Posterior cingulate gyrus (tissue), 11 donors: ENCODE measurements around the gene CNDP1.

Experiments
- DNase-seq, 10 donors: peaks; one replicate each; pipeline versions ENCODE4 v3.0.0 to v3.0.0-alpha.2; 2020 to 2021; ENCODE audit warnings: mixed read lengths in 3 of 10
- intact Hi-C: fragments of 100-400 bp; cut with DNase I; formaldehyde crosslinking; loops from one replicate; pipeline ENCODE4 v1.15.1; 2023

CNDP1 gene

DNA sequence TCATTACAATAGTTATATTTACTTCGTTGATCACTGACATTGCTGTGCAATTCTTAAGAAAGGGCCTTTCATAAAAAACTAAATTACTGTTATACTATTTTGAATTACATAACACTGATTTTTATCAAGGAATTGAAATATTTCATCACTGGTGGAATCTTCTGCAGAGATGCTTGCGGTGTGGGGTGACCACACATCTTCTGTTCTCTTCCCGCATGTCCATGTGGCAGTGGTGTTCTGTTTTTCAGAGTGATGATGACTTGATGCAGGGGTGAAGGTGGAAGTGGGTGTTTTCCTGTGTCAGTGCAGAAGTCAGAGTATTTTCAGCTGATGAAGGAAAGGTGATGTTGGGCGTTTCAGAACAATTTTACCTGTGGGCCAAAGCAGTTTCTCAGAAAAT is 31.2 kb upstream of the CNDP1 start:
- intact Hi-C loops, result no loop called here
- DNase-seq, result no peak

DNA sequence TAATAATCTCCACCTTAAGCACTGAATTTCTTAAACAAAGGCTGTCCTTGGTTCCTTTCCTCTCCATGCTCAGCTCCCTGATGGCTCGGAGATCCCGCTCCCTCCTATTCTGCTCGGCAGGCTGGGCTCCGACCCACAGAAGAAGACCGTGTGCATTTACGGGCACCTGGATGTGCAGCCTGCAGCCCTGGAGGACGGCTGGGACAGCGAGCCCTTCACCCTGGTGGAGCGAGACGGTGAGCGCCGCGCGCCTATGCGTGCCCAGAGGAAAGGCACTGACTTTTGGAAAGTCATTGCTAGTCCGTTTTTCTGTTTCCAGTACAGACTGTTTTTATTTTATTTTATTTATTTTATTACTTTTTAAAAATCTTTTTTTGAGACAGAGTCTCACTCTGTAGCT is 28.5 kb upstream of the CNDP1 start:
- DNase-seq, result peak in 1 of 10 donors; percentile 84
- intact Hi-C loops, result no loop called here

- intact Hi-C loops, result no loop called here
- DNase-seq, result peak in 1 of 10 donors; percentile 88
These were observed 27.7 kb upstream of the CNDP1 start for GRCh38 chr18:74506448-74507084.

- intact Hi-C loops, result no loop called here
- no peak for DNase-seq
These were observed 27.0 kb upstream of the CNDP1 start for GRCh38 chr18:74507097-74507881.

DNA sequence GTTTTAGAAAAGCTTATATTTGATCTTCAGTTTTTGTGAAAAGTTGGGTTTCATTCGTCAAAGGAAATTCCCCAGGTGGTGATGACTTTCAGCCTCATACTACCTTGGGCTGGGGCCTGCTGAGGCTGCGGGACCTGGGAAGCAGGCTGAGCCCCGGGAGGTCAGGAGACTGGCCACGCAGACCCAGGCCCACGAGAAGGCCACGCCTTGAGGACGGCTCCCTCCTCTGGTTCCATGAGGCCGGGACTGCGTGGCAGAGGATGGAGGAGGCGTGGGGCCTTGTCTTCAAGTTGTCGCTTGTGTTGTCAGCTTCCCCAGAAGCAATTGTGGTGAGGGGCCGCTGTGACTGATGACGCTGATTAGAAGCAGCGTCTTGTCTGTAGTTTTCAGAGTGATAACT is 26.4 kb upstream of the CNDP1 start:
- DNase-seq, result no peak
- intact Hi-C loops, result no loop called here

- intact Hi-C loops, result no loop called here
- no peak for DNase-seq
These were observed 25.9 kb upstream of the CNDP1 start for GRCh38 chr18:74508366-74508765.

GRCh38 chr18:74508821-74509225 is 25.5 kb upstream of the CNDP1 start:
- intact Hi-C loops, result no loop called here

GRCh38 chr18:74509856-74510769 is 24.2 kb upstream of the CNDP1 start:
- DNase-seq, result no peak
- intact Hi-C loops, result no loop called here

More at GRCh38 chr18:74508821-74509225, 25.5 kb upstream of the CNDP1 start:
- DNase-seq, result no peak

DNA sequence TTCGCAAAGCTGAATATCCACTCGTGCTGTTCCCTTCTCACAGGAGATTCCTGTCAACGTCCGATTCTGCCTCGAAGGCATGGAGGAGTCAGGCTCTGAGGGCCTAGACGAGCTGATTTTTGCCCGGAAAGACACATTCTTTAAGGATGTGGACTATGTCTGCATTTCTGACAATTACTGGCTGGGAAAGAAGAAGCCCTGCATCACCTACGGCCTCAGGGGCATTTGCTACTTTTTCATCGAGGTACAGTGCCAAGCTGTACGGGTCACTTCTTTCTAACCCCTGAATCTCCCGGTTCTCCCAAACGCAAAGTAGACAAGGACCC is 23.6 kb upstream of the CNDP1 start:
- peak in 1 of 10 donors; percentile 7 for DNase-seq
- intact Hi-C loops, result no loop called here

DNA sequence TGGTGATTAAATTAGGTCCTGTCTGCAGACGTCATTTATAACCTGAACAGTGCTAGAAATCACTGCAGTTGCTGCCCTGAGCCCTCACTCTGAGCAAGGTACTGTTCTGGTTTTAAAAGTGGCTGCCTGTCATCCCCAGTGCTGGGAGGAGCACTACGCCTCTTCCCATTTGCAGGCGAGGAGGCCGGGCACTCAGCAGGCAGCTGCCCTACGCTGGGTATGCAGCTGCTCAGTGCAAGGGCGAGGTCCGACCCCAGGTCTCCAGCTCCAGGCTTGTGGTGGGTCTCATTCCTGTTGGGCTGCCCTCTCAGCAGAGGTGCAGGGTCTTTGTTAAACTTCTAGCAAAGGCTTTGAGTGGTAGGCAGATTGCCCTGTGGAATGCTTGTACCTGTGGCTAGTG is 22.5 kb upstream of the CNDP1 start:
- DNase-seq, result peak in 3 of 10 donors; percentile 39 to 90 (median 52)
- intact Hi-C loops, result no loop called here

DNA sequence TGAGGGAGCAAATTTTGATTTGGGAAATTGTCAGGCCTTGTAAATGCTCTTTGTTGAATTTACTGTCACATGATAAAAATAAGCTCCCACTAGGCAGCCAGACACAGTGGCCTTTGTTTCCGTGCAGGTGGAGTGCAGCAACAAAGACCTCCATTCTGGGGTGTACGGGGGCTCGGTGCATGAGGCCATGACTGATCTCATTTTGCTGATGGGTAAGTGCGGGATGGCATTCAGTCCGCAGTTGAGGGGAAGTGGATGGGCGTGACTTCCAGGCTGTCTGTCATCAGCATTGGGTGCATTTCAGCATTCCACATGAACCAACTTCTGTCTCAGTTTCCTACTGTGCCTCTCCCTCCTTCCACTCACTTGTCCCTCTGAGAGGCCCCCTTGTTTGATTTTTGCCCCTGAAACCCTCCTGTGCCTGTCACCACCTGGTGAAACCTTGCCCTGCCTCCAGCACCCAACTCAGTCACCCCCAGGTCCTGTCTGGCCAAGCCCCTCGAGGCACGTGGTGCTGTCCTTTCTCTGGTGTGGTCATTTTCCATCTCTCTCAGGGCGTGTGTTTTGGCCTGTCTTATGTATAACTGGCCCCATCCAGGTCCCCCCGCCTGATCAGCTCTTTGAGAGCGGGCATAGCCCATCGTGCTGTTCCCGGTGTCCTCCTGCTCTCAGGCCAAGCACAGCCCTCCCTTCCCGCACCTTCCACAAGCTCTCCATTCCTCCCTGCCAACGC is 21.8 kb upstream of the CNDP1 start:
- peak; percentile 61 to 98 (median 85) for DNase-seq

DNA sequence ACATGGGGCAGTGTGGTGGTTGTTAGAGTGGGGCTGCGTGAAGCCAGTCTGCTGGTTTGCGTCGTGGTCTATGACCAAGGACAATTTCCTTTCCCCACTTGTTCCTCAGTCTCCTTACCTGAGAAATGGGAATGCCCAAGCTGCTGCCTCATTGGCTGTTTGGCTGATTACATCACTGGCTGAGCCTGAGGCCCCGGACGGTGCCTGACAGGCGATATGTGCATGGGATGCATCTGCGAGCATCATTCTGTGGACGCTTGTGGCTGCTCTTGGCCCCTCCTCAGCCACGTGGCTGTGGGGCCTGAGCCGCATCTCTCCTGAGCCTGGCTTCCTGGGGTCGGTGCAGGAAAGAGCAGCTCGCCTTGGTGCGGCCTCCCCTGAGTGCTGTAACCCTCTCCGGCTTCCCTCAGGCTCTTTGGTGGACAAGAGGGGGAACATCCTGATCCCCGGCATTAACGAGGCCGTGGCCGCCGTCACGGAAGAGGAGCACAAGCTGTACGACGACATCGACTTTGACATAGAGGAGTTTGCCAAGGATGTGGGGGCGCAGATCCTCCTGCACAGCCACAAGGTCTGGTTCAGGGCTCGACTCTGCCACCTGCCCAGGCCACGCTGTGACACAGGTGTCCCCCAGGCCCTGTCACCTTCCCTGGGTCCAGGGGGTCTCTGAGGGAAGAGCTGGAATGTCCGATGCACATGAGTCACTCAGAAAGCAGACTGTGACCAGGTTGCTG is 21.0 kb upstream of the CNDP1 start:
- intact Hi-C loops, result no loop called here
- DNase-seq, result peak in 1 of 10 donors; percentile 87

More for the DNA sequence above, 21.8 kb upstream of the CNDP1 start:
- intact Hi-C loops, result no loop called here

GRCh38 chr18:74513883-74514205 is 20.5 kb upstream of the CNDP1 start:
- no peak for DNase-seq
- intact Hi-C loops, result no loop called here

- intact Hi-C loops, result no loop called here
- no peak for DNase-seq
These were observed 19.3 kb upstream of the CNDP1 start for GRCh38 chr18:74514860-74515495.

GRCh38 chr18:74515620-74516231 is 18.6 kb upstream of the CNDP1 start:
- no peak for DNase-seq

DNA sequence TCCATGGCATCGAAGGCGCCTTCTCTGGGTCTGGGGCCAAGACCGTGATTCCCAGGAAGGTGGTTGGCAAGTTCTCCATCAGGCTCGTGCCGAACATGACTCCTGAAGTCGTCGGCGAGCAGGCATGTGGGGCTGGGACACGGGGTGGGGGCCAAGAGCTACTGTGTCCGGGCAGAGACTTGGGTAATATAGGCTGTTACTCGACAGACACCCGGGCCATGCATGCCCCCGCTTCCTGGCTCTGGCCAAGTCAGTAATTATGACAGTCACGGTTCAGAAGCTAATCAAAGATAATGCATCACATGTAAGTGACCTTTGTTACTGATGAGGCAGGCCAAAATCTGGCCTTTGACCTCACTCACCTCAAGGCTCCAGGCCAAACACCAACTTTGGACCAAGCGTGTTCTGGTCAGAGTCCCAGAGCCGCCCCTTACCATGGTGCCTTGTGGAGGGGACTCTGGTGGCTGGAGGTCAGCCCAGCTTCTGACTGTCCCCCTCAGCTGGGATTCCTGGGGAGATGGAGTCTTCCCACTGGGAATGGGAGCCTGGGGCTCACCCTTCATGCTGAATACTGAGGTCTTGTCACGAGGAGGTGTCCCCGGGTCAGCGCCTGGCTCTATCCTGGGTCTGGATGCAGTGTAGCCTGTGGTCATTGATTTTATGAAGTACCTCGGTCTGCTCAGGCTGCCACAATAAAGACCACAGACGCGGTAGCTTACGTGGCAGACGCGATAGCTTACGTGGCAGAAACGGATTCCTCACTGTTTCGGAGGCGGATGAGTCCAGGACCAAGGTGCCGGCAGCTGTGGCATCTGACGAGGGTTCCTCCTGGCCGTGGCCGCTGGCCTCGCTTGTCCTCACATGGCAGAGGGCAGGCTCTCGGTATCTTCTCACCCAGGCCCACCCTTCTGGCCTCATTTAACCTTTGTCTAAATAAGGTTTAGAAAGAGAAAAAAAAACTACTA is 17.7 kb upstream of the CNDP1 start:
- DNase-seq, result no peak
- intact Hi-C loops, result no loop called here

More at GRCh38 chr18:74515620-74516231, 18.6 kb upstream of the CNDP1 start:
- intact Hi-C loops, result no loop called here

DNA sequence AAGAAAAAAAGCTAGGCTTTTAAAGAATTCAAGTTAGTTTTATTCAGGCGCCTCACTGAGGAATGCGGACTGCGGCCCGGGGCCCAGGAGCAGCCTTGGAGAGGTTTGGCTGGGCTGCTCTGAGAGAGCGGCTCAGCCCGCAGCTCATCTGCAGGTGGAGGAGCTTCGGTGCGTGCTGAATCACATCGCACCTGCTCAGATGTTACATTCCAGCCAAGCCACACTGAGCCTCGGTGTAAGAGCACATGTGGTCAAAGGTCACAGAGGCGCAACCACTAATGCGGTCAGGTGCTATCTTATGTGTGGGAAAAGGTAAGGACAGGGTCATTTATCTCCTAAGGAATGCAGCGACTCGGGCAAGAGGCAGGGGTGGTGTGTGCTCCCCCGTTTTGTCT is 17.1 kb upstream of the CNDP1 start:
- no peak for DNase-seq
- intact Hi-C loops, result no loop called here
